Nephron progenitor cell (in vitro differentiated cells): ENCODE data around the gene PDGFC.

Source experiments
- DNase-seq: peaks from one replicate; pipeline ENCODE4 v3.0.0; 2021
- H3K27ac Mint-ChIP-seq: 2 replicates; pipeline ENCODE4 v1.8.0; 2021; ENCODE audit warnings: mild to moderate bottlenecking, moderate library complexity, mixed read lengths
- H3K27me3 Mint-ChIP-seq: 2 replicates; pipeline ENCODE4 v1.8.0; 2021; ENCODE audit warnings: mild to moderate bottlenecking, low read depth, mixed read lengths; ENCODE audit not compliant: poor library complexity
- H3K36me3 Mint-ChIP-seq: 2 replicates; pipeline ENCODE4 v1.8.0; 2021; ENCODE audit warnings: low read depth, mixed read lengths
- H3K4me1 Mint-ChIP-seq: 2 replicates; pipeline ENCODE4 v1.8.0; 2021; ENCODE audit warnings: mixed read lengths
- H3K4me3 Mint-ChIP-seq: 2 replicates; pipeline ENCODE4 v1.8.0; 2021; ENCODE audit warnings: mild to moderate bottlenecking, moderate library complexity, mixed read lengths
- H3K9me3 Mint-ChIP-seq: 2 replicates; pipeline ENCODE4 v1.8.0; 2021; ENCODE audit warnings: mild to moderate bottlenecking, moderate library complexity, mixed read lengths
- CTCF ChIP-seq: fragments of 200-600 bp; sonication (generic); IDR thresholded peaks from 2 replicates; pipeline ENCODE4 v1.5.0; 2021; ENCODE audit warnings: antibody characterized with exemption

PDGFC gene

DNA sequence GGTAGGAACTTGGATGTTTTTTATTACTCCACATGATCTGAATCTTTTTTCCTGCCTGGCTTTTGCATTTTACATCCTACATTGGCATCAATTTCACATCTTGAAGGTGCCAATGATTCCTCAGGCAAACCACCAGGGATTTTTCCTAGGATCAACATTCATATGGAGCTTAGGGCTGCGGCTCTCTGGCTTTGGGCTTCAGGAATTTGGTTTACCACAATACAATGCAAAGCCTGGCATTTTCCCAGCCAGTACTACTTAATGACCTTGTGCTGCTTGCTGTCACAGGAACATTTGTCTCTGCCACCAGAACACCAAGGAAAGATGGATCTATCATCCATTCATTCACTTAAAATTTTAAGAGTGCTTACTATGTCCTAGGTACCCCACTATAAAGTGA lies 180.7 kb downstream of the PDGFC start:
- H3K4me1 Mint-ChIP-seq, result peaks cover 42% of the 10 kb centered on the region
- no peaks in the 10 kb centered on the region for H3K9me3 Mint-ChIP-seq
- peak; percentile 9 for DNase-seq
- TF ChIP-seq CTCF, result no peak
- H3K4me3 Mint-ChIP-seq, result no peak overlapping the region
- no peaks in the 10 kb centered on the region for H3K27me3 Mint-ChIP-seq
- H3K36me3 Mint-ChIP-seq, result no peaks in the 10 kb centered on the region
- H3K27ac Mint-ChIP-seq, result no peak overlapping the region

DNA sequence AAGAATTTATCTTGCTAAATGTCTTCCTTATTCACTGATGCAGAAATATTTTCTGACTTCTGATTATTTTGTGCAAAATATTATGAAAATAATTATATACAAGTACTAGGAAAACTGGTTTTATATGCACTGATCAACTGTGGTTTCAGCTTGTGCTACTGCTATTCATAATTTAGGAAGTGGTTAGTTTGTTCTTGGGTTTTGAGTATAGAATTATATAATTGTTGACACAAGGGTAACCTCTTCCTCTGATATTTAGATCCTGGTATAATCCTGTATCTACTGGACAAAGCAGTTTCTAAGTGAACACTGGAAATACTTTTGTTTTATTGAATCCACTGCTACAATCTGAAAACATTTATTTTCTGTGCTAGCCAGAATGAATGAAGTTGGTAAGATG lies 182.8 kb downstream of the PDGFC start:
- H3K9me3 Mint-ChIP-seq, result no peaks in the 10 kb centered on the region

DNA sequence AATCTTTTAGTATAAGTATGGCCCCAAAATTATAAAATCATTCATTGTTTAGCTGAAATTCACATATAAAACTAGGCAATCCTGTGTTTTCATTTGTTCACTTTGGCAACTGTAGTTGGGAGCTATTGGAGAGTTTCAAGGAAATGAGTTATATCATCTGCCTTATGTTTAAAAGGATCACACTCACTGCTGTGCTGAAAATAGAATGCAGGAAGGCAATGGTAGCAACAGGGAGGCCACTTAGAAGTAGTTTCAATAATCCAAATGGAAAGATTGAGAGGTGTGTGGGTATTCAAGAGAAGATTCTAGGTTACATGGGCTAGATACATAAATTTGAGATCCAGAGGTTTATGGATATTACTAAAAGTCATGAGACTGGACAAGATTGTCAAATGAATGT lies 184.9 kb downstream of the PDGFC start:
- TF ChIP-seq CTCF, result no peak
- H3K27me3 Mint-ChIP-seq, result no peaks in the 10 kb centered on the region
- no peak overlapping the region for H3K27ac Mint-ChIP-seq
- H3K36me3 Mint-ChIP-seq, result peaks cover 18% of the 10 kb centered on the region
- no peak overlapping the region for H3K4me3 Mint-ChIP-seq
- no peaks in the 10 kb centered on the region for H3K9me3 Mint-ChIP-seq
- peaks cover 15% of the 10 kb centered on the region for H3K4me1 Mint-ChIP-seq
- no peak for DNase-seq

More for the DNA sequence above, 182.8 kb downstream of the PDGFC start:
- no peak for DNase-seq
- no peak for TF ChIP-seq CTCF
- Mint-ChIP-seq H3K27ac (no peak overlapping the region), H3K4me1 (peaks cover 24% of the 10 kb centered on the region), H3K27me3 (no peaks in the 10 kb centered on the region), H3K4me3 (no peak overlapping the region), H3K36me3 (peaks cover 8% of the 10 kb centered on the region)

DNA sequence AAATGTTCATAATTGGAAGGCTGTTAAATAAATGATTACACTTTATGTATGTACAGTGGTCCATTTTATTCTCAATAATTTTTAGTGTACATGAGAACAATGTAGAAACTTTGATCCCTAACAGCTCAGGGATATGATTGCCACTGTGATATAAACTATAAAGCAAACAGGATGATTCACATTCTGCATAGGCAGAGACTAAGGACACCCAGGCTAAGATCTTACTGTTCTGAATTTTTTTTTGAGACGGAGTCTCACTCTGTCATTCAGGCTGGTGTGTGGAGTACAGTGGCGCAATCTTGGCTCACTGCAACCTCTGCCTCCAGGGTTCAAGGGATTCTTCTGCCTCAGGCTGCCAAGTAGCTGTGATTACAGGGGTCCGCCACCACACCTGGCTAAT lies 186.6 kb downstream of the PDGFC start:
- Mint-ChIP-seq H3K4me1 (peaks cover under 1% of the 10 kb centered on the region), H3K4me3 (no peak overlapping the region), H3K27me3 (no peaks in the 10 kb centered on the region), H3K9me3 (no peaks in the 10 kb centered on the region), H3K36me3 (peaks cover 31% of the 10 kb centered on the region), H3K27ac (no peak overlapping the region)
- DNase-seq, result no peak
- no peak for TF ChIP-seq CTCF

DNA sequence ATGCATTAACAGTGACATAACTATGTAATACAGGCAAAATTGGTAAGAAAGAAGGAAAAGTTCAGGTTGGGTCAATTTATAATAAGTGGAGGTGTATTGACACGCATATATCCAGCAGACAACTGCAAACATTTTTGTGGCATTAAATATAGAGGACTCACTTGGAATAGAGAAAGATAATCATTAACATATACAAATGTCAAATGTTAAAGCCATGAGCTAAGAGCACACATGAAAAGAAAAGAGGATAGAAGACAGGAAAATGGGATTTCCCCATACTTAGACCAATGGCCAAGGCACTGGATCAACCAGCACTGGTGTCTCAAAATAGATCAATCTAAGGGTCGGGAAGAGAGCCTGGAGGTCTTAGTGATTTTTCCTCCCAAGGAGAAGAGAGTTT lies 187.6 kb downstream of the PDGFC start:
- Mint-ChIP-seq H3K36me3 (peaks cover 39% of the 10 kb centered on the region), H3K4me1 (peaks cover 8% of the 10 kb centered on the region)

More for the DNA sequence above, 187.6 kb downstream of the PDGFC start:
- Mint-ChIP-seq H3K27me3 (no peaks in the 10 kb centered on the region), H3K9me3 (no peaks in the 10 kb centered on the region), H3K27ac (no peak overlapping the region), H3K4me3 (no peak overlapping the region)
- TF ChIP-seq CTCF, result no peak
- no peak for DNase-seq
